HCEC 1CT (cell line): ENCODE data around the gene NEGR1.
"Not testable (repeated sequence)": the region's sequence is repeated elsewhere in the genome, so short reads cannot be mapped to it uniquely, and the experiment has no call there.

ENCODE experiments used
- DNase-seq: peaks from one replicate; pipeline ENCODE4 v3.0.0-alpha.2; 2017

Gene NEGR1

GRCh38 chr1:71921204-71921603, 361.1 kb downstream of the NEGR1 start:
- DNase-seq, result no peak

GRCh38 chr1:71920556-71920955, 361.8 kb downstream of the NEGR1 start:
- no peak for DNase-seq

- no peak for DNase-seq
These were observed 362.4 kb downstream of the NEGR1 start for GRCh38 chr1:71919811-71920509.

GRCh38 chr1:71918630-71919029, 363.7 kb downstream of the NEGR1 start:
- no peak for DNase-seq

GRCh38 chr1:71916894-71917293, 365.4 kb downstream of the NEGR1 start:
- DNase-seq, result no peak

- no peak for DNase-seq
These were observed 367.7 kb downstream of the NEGR1 start for GRCh38 chr1:71914626-71915025.

GRCh38 chr1:71908871-71909390, 373.4 kb downstream of the NEGR1 start:
- DNase-seq, result no peak

GRCh38 chr1:71908303-71908702, 374.0 kb downstream of the NEGR1 start:
- DNase-seq, result peak; percentile 1

- DNase-seq, result no peak
These were observed 382.5 kb downstream of the NEGR1 start for GRCh38 chr1:71899881-71900280.

- not testable (repeated sequence) for DNase-seq
These were observed 394.2 kb downstream of the NEGR1 start for GRCh38 chr1:71888166-71888565.

GRCh38 chr1:71885171-71885570, 397.2 kb downstream of the NEGR1 start:
- DNase-seq, result no peak

GRCh38 chr1:71882637-71883036, 399.7 kb downstream of the NEGR1 start:
- no peak for DNase-seq

GRCh38 chr1:71882226-71882625, 400.1 kb downstream of the NEGR1 start:
- no peak for DNase-seq

GRCh38 chr1:71881611-71882010, 400.7 kb downstream of the NEGR1 start:
- no peak for DNase-seq

GRCh38 chr1:71869326-71869725, 413.0 kb downstream of the NEGR1 start:
- no peak for DNase-seq

- DNase-seq, result no peak
These were observed 419.6 kb downstream of the NEGR1 start for GRCh38 chr1:71862756-71863155.

- peak; percentile 75 for DNase-seq
These were observed 421.3 kb downstream of the NEGR1 start for GRCh38 chr1:71861022-71861421.

- no peak for DNase-seq
These were observed 422.5 kb downstream of the NEGR1 start for GRCh38 chr1:71859806-71860205.

GRCh38 chr1:71857862-71858261, 424.5 kb downstream of the NEGR1 start:
- no peak for DNase-seq

GRCh38 chr1:71853360-71853759, 429.0 kb downstream of the NEGR1 start:
- no peak for DNase-seq

- no peak for DNase-seq
These were observed 431.4 kb downstream of the NEGR1 start for GRCh38 chr1:71850936-71851335.

GRCh38 chr1:71850515-71850914, 431.8 kb downstream of the NEGR1 start:
- DNase-seq, result no peak

- DNase-seq, result no peak
These were observed 439.3 kb downstream of the NEGR1 start for GRCh38 chr1:71843012-71843411.

GRCh38 chr1:71839876-71840275, 442.5 kb downstream of the NEGR1 start:
- no peak for DNase-seq

GRCh38 chr1:71836904-71837303, 445.4 kb downstream of the NEGR1 start:
- DNase-seq, result no peak
